HG03060 (cell line): ENCODE measurements around the gene CYB561.
"Not testable (repeated sequence)": the region's sequence is repeated elsewhere in the genome, so short reads cannot be mapped to it uniquely, and the experiment has no call there.

Source experiments
- ATAC-seq: cut with Tn5 transposase; IDR thresholded peaks from one replicate; pipeline ENCODE4 v1.9.1; 2021; ENCODE audit warnings: low read depth, moderate number of reproducible peaks; ENCODE audit not compliant: unreplicated experiment

Gene CYB561

GRCh38 chr17:63479495-63480184 is 33.5 kb upstream of the CYB561 start:
- no peak for ATAC-seq

GRCh38 chr17:63478814-63479494 is 32.8 kb upstream of the CYB561 start:
- no peak for ATAC-seq

GRCh38 chr17:63477480-63478440 is 31.7 kb upstream of the CYB561 start:
- ATAC-seq = no peak

GRCh38 chr17:63476854-63477479 is 30.9 kb upstream of the CYB561 start, which contains the start of gene ACE:
TSS of gene ACE (plus strand) at chr17:63477061. CDS start at chr17:63477095, 34 bp downstream.
- no peak for ATAC-seq

GRCh38 chr17:63476459-63476853 is 30.4 kb upstream of the CYB561 start:
- ATAC-seq = no peak

- ATAC-seq = no peak
These were observed 29.6 kb upstream of the CYB561 start for GRCh38 chr17:63475491-63476412.

GRCh38 chr17:63474586-63475460 is 28.7 kb upstream of the CYB561 start:
- ATAC-seq = no peak

GRCh38 chr17:63474174-63474573 is 28.1 kb upstream of the CYB561 start:
- ATAC-seq = no peak

- not testable (repeated sequence) for ATAC-seq
These were observed 22.0 kb upstream of the CYB561 start for GRCh38 chr17:63468099-63468498.

GRCh38 chr17:63464691-63465236 is 18.7 kb upstream of the CYB561 start:
- no peak for ATAC-seq

GRCh38 chr17:63463771-63464170 is 17.7 kb upstream of the CYB561 start:
- ATAC-seq = no peak

GRCh38 chr17:63460018-63460417 is 13.9 kb upstream of the CYB561 start:
- no peak for ATAC-seq

- ATAC-seq = no peak
These were observed 12.4 kb upstream of the CYB561 start for GRCh38 chr17:63458478-63458877.

GRCh38 chr17:63455417-63455816 is 9.3 kb upstream of the CYB561 start:
- ATAC-seq = no peak

- no peak for ATAC-seq
These were observed 8.8 kb upstream of the CYB561 start for GRCh38 chr17:63454915-63455314.

GRCh38 chr17:63454357-63454756 is 8.3 kb upstream of the CYB561 start:
- ATAC-seq = not testable (repeated sequence)

- no peak for ATAC-seq
These were observed 7.0 kb upstream of the CYB561 start for GRCh38 chr17:63452962-63453551.
